ENCODE measurements around the gene C17orf50.
A peak's percentile ranks its signal among the peaks of the same experiment; 100 is the strongest.

The C17orf50 gene

DNA sequence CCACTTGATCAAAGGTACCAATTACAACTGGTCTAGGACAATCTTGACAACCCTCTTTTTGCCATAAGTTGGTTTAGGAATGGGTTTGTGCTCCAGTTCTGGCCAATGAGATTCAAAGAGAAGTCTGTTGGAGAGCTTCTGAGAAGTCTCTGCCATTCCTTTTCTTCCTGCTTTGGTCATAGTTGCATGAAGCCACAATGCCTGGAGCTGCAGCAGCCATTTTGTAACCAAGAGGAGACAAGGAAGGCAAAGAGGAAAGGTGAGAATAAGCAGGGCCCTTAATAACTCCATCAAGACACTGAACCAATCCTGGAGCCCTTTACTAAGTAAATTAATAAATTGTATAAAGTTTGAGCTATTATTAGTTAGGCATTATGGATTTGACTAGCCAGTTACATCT, 3.4 kb upstream of the C17orf50 start:
- DNase-seq, result no peak

DNA sequence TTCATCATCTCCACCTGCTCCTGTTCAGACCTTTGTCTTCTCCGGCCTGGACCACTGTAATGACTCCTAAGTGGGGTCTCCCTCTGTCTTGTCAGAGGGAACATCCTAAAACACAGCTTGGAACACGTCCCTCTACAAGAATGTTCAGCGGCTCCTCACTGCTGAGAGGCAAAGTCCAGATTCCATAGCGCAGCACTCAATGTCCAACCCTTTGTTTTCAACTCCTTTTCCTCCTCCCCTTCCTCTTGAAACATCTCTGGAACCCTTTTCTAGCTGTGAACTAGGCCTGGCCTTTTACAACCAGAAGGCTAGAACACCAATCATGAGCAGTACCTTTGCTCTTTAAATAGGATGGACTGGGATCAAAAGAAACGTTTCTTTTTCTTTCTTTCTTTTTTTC, 914 bp downstream of the C17orf50 start:
- DNase-seq, result no peak

DNA sequence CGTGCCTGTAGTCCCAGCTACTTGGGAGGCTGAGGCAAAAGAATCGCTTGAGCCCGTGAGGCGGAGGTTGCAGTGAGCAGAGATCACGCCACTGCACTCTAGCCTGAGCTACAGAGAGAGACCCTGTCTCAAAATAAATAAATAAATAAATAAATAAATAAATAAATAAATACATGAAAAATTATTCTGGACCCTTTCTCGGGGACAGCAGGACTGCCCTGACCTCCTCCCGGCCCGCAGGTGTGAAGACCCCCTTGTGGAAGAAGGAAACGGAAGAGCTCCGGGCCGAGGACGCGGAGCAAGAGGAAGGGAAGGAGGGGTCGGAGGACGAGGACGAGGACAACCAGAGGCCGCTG, 3.1 kb downstream of the C17orf50 start:
- no peak for DNase-seq

- peak; percentile 80 for DNase-seq
Observed at GRCh38 chr17:35764123-35764991, 3.7 kb downstream of the C17orf50 start.

GRCh38 chr17:35765086-35765710, 4.5 kb downstream of the C17orf50 start:
- DNase-seq, result no peak

DNA sequence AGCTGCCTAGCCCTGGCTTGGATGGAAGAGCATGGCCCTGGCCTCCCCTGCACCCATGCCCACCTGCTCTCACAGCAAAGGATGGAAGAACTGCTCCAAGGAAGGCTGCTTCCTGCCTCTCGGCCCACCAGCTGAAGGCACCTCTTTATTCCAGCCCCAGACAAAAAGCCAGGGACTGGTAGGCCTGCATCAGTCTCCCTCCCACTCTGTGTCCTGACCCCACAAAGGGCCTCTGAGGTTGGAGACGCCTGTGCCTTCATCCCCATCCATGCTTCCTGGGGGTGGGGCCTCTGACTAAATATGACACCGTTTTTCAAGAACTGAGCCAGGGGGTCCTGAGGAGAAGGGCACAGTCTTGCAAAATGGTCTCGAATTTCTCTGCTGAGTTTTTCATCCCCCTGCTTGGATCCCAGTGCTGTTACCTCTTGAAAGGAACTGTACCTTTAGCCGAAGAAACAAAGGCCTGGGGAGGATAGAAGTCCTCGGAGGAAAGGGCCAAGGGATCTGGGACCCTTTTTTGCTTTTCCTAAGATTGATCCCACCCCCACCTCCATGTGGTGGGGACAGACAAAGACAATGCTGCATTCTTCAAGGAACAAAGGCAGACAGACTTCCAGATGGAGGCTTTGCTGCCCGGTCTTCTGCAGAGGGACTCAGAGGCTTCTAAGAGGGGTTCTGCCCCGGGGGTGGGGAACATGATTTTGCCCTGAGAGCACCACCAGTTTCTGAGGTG, 5.2 kb downstream of the C17orf50 start:
- DNase-seq, result no peak

DNA sequence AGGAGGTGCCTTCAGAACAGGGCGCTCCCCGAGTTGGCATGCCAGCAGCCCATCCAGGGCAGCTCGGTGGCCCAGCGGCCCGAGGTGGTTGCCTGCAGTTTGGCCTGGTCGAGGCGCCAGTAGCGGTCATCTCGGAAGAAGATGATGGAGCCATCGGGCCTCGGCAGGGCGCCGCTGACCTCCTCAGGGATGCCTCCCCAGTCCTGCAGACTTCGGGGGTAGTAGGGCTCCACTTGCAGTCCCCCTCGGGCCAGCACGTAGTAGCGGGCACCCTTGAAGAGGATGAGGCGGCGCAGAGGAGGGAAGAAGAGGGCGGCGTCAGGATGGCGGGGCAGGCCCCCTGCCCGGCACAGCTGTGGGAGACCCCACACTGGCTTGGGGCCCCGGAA, 5.8 kb downstream of the C17orf50 start:
- DNase-seq, result no peak

GRCh38 chr17:35766903-35767510, 6.3 kb downstream of the C17orf50 start:
- peak; percentile 13 for DNase-seq

- DNase-seq, result no peak
Observed at GRCh38 chr17:35768797-35769196, 8.1 kb downstream of the C17orf50 start.

DNA sequence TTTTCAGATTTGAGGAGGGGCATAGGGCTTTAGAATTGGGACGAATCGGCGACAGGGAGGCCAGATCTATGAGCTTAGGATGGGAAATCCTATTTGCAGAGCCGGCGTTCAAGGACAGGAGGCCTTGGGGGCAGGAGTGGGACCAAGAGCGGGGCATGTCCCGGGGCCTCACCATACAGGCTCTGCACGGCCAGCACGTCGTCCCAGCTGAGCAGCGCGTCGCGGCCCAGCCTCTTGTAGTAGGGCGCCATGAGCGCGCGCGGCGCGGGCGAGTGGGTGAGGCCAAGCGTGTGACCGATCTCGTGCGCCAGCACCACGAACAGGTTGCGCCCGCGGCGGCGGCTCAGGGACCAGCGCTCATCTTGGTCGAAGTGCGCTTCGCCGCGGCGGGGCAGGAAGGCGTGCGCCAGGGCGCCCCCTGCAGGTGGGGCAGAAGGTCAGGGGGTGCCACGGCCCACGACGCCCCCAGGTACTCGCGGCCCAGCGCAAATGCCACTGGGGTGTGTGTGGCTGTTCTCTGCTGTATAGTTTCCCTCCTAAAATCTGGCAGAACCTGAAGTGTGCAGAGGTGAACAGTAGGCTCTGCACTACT, 9.3 kb downstream of the C17orf50 start:
- no peak for DNase-seq

DNA sequence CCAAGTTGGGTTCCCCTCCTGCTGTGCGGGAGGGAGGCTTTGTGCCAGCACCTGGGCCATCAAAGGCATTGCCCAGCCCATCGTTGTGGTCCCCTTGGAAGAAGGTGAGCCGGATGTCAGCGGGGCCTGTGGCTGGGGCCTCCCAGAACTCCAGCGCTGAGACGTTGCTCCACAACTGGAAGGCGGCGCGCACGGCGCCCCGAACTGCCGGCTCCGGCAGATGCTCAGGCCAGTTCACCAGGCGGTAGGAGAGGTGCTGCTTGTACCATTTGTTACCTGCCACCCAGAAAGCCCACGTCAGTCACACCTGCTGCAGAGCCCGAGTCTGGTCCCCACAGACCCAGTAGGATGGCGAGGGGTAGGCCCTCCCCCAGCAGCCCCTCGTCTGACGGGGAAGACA, 12.4 kb downstream of the C17orf50 start:
- no peak for DNase-seq

- DNase-seq, result no peak
Observed at GRCh38 chr17:35773679-35774425, 13.2 kb downstream of the C17orf50 start.

GRCh38 chr17:35774499-35774898, 13.8 kb downstream of the C17orf50 start:
- DNase-seq, result no peak

GRCh38 chr17:35775039-35775438, 14.4 kb downstream of the C17orf50 start:
- no peak for DNase-seq

GRCh38 chr17:35775583-35775982, 14.9 kb downstream of the C17orf50 start:
- no peak for DNase-seq

GRCh38 chr17:35778641-35779196, 18.0 kb downstream of the C17orf50 start:
- no peak for DNase-seq

DNA sequence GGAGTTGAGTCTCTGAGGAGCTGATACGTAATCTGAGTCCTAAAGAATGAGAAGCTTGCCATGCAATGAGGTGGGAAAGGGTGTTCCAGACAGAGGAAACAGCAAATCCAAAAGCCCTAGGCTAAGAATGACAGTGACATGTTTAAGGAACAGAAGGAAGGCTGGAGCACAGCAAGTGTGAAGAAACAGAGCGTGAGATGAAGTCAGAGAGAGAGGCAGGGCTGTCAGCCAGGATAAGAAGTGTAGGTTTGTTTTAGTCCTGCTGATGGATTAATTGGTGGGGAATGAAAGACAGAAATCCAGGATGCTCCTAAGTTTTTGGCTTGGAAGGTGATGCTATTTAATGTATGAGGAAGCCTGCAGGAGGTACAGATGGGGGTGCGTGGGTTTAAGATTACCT, 20.3 kb downstream of the C17orf50 start:
- no peak for DNase-seq

DNA sequence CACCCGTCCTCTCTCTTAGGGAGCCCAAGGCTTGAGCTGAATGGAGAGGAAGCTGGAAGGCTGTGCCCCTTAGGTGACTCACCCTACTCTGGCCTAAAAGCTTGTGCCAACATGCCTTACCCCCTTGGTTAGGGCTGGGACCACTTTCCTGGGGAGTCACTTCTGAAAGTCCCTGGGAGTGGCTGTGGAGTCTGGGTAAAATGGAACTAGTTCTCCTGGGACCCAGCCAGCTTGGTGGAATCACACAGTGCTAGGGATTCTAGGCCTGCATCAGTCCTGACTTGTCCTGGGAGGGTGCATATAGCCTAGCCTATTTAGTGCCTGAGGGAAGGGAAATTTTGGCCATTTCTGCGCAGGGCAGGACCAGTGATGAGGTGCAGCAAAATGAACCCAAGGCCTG, 24.2 kb downstream of the C17orf50 start:
- DNase-seq, result no peak

DNA sequence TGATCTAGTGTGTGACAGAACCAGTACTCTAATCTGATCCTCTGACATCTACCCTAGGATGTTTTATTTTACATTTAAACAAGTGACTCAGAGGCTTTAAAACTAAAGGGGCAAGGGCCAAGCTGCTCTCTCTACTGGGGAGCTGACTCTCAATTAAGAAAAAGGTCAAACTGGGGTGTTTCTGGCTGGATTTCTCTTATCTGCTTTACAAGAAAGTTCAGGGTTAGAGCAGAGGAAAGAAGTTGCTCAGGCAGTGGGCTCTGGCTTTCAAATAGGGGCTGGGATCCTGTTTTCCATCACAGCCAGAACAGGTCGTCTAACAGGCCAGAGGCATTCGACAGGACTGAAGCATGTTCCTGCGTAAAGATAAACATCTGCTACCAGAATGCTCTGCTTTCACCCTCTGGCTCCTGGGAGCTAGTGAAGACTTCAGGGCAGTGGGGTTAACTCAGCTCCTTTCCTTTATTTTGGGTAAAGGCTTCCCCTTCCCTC, 26.3 kb downstream of the C17orf50 start:
- DNase-seq, result no peak

GRCh38 chr17:35788477-35789368, 28.0 kb downstream of the C17orf50 start:
- DNase-seq, result no peak

DNA sequence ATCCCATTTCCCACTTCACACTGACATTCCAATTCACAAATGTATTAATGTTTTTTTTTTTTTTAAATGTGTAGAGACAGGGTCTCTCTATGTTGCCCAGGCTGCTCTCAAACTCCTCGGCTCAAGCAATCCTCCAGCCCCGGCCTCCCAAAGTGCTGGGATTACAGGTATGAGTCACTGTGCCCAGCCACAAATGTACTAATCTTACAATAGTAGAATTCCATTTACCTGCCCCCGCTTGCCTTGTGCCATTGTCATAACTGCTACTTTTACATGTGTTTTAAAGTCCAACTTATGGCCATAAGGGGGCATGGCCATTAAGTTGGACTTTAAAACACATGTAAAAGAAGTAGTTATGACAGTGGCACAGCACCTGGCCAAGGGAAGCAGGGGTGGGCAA, 30.2 kb downstream of the C17orf50 start:
- no peak for DNase-seq
